ENCODE measurements around the gene ELF2.

ELF2 gene

GRCh38 chr4:139146926-139147629 is 29.9 kb downstream of the ELF2 start:
- no peak for ATAC-seq

DNA sequence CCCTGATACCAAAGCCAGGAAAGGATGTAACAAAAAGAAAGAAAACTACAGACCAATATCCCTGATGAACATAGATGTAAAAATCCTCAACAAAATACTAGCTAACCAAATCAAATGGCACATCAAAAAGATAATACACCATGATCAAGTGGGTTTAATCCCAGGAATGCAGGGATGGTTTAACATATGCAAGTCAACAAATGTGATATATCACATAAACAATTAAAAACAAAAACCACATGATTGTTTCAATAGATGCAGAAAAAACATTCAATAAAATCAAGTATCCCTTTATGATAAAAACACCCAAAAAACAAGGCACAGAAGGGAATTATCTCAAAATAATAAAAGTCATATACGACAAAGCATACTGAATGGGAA is 31.5 kb downstream of the ELF2 start:
- no peak for ATAC-seq
- no peak for TF ChIP-seq ZNF70 (CRISPR knock-in tag; IDR thresholded peaks at IDR 0.05)
- no peak for TF ChIP-seq ISL1 (CRISPR knock-in tag; IDR thresholded peaks at IDR 0.05)
- no peak for TF ChIP-seq ZFP30 (CRISPR knock-in tag; IDR thresholded peaks at IDR 0.05)
- TF ChIP-seq PPARA (CRISPR knock-in tag; IDR thresholded peaks at IDR 0.05; ENCODE audit: borderline replicate concordance): no peak
- no peak for TF ChIP-seq CSDC2 (CRISPR knock-in tag; IDR thresholded peaks at IDR 0.05)

More at GRCh38 chr4:139146926-139147629, 29.9 kb downstream of the ELF2 start:
- TF ChIP-seq ZNF70 (CRISPR knock-in tag; IDR thresholded peaks at IDR 0.05) (no peak), SNAI2 (CRISPR knock-in tag; IDR thresholded peaks at IDR 0.05) (no peak), RARB (CRISPR knock-in tag; IDR thresholded peaks at IDR 0.05) (no peak), ESRRG (CRISPR knock-in tag; IDR thresholded peaks at IDR 0.05) (no peak), PPARA (CRISPR knock-in tag; IDR thresholded peaks at IDR 0.05; ENCODE audit: borderline replicate concordance) (no peak), CSDC2 (CRISPR knock-in tag; IDR thresholded peaks at IDR 0.05) (no peak)

- TF ChIP-seq TCF4 (CRISPR knock-in tag; IDR thresholded peaks at IDR 0.05; ENCODE audit: borderline replicate concordance) (no peak), POU6F1 (CRISPR knock-in tag; IDR thresholded peaks at IDR 0.05; ENCODE audit: borderline replicate concordance, low read depth) (no peak), RARB (CRISPR knock-in tag; IDR thresholded peaks at IDR 0.05) (no peak), OSR1 (CRISPR knock-in tag; IDR thresholded peaks at IDR 0.05) (no peak), SNAI2 (CRISPR knock-in tag; IDR thresholded peaks at IDR 0.05) (no peak), GLIS3 (CRISPR knock-in tag; IDR thresholded peaks at IDR 0.05) (no peak), ZNF8 (CRISPR knock-in tag; IDR thresholded peaks at IDR 0.05) (no peak)
- TF ChIP-seq, protein P1, sequence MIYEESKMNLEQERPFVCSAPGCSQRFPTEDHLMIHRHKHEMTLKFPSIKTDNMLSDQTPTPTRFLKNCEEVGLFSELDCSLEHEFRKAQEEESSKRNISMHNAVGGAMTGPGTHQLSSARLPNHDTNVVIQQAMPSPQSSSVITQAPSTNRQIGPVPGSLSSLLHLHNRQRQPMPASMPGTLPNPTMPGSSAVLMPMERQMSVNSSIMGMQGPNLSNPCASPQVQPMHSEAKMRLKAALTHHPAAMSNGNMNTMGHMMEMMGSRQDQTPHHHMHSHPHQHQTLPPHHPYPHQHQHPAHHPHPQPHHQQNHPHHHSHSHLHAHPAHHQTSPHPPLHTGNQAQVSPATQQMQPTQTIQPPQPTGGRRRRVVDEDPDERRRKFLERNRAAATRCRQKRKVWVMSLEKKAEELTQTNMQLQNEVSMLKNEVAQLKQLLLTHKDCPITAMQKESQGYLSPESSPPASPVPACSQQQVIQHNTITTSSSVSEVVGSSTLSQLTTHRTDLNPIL (CRISPR knock-in tag; IDR thresholded peaks at IDR 0.05; ENCODE audit: low read depth): no peak
- ATAC-seq: no peak; the same call in 1 of the 3 replicates
These were observed 32.0 kb downstream of the ELF2 start for GRCh38 chr4:139144911-139145551.

DNA sequence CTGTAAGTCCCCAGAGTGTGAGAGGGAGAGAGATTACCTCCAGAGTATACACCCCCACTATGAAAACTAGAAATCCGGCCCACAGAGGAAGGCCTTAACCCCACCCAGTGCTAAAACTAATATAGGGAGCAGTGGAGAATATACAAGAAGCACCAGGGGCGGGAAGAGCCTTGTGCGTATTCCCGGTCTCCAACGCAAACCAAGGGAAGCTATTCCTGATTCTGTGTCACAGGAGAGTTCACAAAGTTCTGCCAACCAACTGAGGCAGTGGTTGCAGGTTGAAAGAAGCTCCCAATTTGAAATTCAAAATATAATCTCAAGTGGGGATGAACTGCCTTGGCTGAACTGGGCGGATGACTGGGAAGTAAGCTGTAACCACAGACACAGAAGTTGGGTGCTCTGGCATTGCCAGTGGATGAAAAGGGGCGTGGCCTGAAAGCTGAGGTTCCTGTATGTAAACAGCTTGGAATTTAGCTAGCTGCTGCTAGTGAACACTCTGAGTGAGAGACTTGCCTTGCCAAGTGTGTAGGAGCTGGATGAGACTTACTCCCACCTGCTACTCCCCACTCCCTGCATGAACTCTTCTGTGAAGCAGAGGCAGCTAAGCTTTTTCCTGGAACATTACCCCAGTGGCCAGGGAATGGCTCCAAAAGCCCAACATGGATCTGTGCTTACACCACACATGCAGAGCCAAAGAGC is 32.7 kb downstream of the ELF2 start:
- ATAC-seq: peak; percentile 85
- no peak for TF ChIP-seq BACH2 (CRISPR knock-in tag; IDR thresholded peaks at IDR 0.05; ENCODE audit: borderline replicate concordance)
- no peak for TF ChIP-seq OSR1 (CRISPR knock-in tag; IDR thresholded peaks at IDR 0.05)
- no peak for TF ChIP-seq RARB (CRISPR knock-in tag; IDR thresholded peaks at IDR 0.05)
- TF ChIP-seq TOX (CRISPR knock-in tag; IDR thresholded peaks at IDR 0.05; ENCODE audit: borderline replicate concordance): no peak
- TF ChIP-seq, protein P2, sequence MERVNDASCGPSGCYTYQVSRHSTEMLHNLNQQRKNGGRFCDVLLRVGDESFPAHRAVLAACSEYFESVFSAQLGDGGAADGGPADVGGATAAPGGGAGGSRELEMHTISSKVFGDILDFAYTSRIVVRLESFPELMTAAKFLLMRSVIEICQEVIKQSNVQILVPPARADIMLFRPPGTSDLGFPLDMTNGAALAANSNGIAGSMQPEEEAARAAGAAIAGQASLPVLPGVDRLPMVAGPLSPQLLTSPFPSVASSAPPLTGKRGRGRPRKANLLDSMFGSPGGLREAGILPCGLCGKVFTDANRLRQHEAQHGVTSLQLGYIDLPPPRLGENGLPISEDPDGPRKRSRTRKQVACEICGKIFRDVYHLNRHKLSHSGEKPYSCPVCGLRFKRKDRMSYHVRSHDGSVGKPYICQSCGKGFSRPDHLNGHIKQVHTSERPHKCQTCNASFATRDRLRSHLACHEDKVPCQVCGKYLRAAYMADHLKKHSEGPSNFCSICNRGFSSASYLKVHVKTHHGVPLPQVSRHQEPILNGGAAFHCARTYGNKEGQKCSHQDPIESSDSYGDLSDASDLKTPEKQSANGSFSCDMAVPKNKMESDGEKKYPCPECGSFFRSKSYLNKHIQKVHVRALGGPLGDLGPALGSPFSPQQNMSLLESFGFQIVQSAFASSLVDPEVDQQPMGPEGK (CRISPR knock-in tag; IDR thresholded peaks at IDR 0.05; ENCODE audit: borderline replicate concordance): no peak
- TF ChIP-seq ZFP30 (CRISPR knock-in tag; IDR thresholded peaks at IDR 0.05): no peak
- TF ChIP-seq ZC3H10 (CRISPR knock-in tag; IDR thresholded peaks at IDR 0.05): no peak
- TF ChIP-seq, protein P3, sequence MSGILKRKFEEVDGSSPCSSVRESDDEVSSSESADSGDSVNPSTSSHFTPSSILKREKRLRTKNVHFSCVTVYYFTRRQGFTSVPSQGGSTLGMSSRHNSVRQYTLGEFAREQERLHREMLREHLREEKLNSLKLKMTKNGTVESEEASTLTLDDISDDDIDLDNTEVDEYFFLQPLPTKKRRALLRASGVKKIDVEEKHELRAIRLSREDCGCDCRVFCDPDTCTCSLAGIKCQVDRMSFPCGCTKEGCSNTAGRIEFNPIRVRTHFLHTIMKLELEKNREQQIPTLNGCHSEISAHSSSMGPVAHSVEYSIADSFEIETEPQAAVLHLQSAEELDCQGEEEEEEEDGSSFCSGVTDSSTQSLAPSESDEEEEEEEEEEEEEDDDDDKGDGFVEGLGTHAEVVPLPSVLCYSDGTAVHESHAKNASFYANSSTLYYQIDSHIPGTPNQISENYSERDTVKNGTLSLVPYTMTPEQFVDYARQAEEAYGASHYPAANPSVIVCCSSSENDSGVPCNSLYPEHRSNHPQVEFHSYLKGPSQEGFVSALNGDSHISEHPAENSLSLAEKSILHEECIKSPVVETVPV (CRISPR knock-in tag; IDR thresholded peaks at IDR 0.05): no peak
- no peak for TF ChIP-seq POU6F1 (CRISPR knock-in tag; IDR thresholded peaks at IDR 0.05; ENCODE audit: borderline replicate concordance, low read depth)
- TF ChIP-seq, protein P4, sequence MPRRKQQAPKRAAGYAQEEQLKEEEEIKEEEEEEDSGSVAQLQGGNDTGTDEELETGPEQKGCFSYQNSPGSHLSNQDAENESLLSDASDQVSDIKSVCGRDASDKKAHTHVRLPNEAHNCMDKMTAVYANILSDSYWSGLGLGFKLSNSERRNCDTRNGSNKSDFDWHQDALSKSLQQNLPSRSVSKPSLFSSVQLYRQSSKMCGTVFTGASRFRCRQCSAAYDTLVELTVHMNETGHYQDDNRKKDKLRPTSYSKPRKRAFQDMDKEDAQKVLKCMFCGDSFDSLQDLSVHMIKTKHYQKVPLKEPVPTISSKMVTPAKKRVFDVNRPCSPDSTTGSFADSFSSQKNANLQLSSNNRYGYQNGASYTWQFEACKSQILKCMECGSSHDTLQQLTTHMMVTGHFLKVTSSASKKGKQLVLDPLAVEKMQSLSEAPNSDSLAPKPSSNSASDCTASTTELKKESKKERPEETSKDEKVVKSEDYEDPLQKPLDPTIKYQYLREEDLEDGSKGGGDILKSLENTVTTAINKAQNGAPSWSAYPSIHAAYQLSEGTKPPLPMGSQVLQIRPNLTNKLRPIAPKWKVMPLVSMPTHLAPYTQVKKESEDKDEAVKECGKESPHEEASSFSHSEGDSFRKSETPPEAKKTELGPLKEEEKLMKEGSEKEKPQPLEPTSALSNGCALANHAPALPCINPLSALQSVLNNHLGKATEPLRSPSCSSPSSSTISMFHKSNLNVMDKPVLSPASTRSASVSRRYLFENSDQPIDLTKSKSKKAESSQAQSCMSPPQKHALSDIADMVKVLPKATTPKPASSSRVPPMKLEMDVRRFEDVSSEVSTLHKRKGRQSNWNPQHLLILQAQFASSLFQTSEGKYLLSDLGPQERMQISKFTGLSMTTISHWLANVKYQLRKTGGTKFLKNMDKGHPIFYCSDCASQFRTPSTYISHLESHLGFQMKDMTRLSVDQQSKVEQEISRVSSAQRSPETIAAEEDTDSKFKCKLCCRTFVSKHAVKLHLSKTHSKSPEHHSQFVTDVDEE (CRISPR knock-in tag; IDR thresholded peaks at IDR 0.05): no peak
- no peak for TF ChIP-seq ZNF70 (CRISPR knock-in tag; IDR thresholded peaks at IDR 0.05)
